GOT3 (cell line): ENCODE measurements around the gene ELMO1.
A peak's percentile ranks its signal among the peaks of the same experiment; 100 is the strongest.

Experiments used
- DNase-seq: peaks from one replicate; lab custom pipeline; 2025; ENCODE audit warnings: mixed read lengths; lab: John Stamatoyannopoulos, UW

The ELMO1 gene

DNA sequence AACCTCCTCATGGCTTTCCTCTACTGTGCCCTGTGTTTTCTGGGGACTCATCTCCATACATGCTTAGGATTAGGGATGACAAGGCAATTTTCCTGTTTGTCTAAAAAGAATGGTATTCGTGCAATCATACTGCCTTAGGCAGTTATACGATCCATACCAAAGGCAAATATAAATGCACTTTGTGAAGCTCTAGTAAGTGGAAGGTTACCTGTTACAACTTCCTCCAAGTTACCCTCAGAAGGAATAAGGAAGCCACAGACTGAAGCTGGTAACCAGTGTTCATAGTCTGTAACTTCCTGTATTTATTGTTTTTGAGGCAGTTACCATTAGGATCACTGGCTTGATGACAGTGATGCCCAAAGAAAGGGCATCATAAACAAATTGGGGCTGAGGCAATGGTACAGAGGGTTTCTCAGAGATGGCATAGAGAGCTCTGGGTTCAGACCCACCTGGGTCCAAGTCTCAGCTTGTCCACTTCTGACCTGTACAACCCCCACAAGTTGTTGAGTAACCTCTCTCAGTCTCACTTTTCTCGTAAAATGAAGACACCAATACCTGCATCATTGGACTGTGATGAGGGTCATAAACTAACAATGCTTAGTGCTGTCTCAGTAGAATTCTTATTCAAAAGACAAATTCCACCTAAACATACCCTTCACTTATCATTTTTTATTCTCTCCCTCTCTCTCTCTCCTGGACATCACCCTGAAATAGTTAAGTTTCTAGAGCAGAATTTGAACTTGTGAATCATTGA lies 138.2 kb downstream of the ELMO1 start:
- DNase-seq = no peak

GRCh38 chr7:37309493-37309892 lies 139.2 kb downstream of the ELMO1 start:
- DNase-seq = no peak

DNA sequence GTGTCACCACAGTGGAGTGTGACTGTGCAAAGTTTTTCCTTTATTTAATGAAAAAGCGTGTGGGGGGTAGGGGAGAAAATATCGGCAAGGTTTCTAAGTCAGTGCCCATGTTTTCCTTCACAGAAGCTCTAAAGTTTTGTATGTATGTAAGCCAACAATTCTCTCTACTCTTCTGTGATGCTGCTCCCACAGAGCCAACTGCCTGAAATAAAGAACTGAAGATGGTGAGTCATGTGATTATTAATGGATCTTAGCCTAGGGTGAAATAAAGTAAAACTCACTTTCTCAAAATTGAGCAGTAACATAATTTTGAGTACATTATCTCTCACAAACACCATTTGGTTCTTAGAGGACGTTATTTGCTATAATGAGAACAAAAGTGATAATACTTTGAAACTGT lies 143.7 kb downstream of the ELMO1 start:
- no peak for DNase-seq

GRCh38 chr7:37297546-37297945 lies 151.1 kb downstream of the ELMO1 start:
- no peak for DNase-seq

DNA sequence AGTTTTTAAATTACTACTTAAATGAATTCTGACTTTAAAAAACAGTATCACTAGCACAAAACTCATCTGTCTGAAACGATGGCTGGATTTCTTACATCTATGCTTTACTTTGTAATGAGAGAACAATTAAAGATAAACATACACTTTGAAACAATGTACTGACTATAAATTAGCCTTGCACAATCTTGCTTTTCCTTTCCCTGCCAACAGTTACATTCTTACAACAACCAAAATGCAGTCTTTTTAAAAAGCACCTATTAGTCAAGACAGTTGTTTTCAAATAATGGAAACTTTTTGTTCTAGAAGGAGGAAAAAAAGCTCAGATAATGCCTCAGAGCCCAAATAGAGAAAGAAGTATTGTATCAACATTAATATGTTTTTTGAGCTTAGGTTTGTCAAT lies 153.3 kb downstream of the ELMO1 start:
- no peak for DNase-seq

- DNase-seq = no peak
Measured at GRCh38 chr7:37290731-37291130, 157.9 kb downstream of the ELMO1 start.

DNA sequence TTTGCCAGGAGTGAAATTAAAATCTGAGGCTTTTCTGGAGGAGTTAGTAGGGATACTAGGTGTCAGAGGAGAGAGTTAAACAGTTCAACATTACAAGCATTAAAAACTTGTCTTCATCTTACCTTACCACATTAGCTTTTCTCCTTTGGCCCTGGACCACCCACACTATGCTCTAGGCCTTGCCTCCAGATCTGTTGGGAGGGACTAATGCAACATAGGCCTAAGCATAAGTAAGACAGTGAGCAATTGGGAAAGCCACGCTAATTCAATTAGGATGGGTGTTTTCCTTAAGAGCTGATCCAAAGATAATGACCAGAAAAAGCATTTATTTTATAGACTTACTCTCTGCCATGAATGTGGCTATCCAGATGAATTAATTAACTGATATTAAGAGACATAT lies 158.9 kb downstream of the ELMO1 start:
- no peak for DNase-seq

- no peak for DNase-seq
Measured at GRCh38 chr7:37289367-37289766, 159.3 kb downstream of the ELMO1 start.

GRCh38 chr7:37287131-37287855 lies 161.4 kb downstream of the ELMO1 start:
- no peak for DNase-seq

DNA sequence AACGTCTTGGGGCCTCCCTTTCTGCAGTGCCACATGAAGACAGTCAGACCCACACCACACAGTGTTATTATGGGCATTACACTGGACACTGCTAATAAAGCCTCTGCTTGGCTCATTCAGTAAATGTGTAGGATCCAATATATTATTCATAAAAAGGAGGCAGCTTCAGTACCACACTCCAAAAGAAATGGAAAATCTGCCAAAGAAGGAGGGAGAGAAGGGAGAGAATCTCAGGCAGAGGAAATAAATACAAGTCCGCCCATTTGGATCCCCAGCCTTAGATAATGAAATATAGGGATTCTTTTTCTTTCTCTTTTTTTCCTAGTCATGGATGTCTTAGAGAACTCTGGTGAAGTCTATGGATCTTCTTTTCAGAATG lies 162.2 kb downstream of the ELMO1 start:
- DNase-seq = no peak

DNA sequence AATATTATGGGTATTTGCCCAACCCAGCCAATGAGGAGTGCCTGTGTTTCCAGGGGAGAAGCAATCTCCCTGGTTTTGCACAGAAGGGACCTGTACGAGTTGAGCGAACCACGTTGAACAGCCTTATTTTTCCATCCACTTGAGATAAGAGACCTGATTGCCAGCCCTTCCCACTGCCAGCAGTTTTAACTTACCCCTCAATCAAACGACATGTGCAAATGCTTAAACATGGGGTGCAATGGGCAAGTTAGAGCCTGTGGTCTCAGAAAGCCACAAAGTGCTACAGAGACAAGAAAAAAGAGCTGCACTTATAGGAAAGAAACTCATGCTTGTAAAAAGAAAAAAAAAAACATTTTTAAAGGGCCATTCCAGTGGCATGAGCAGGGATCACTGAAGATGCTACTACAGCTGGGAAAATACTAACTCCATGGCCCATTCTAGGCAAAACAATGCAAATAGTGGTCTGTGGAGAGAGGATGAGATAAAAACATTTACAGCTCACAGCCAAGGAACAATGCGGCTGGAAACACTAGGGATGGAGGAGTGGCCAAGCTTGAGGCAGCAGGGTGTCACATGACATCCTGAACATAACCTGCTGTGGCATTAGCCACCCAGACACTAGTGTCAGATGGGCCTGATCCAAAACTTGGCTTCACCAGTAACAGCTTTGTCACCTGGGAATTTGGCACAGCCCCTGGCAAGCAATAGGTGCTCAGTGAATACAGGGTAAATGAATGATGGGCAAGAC lies 162.8 kb downstream of the ELMO1 start:
- DNase-seq = no peak

- DNase-seq = peak; percentile 22
Measured at GRCh38 chr7:37284805-37285231, 163.8 kb downstream of the ELMO1 start.

DNA sequence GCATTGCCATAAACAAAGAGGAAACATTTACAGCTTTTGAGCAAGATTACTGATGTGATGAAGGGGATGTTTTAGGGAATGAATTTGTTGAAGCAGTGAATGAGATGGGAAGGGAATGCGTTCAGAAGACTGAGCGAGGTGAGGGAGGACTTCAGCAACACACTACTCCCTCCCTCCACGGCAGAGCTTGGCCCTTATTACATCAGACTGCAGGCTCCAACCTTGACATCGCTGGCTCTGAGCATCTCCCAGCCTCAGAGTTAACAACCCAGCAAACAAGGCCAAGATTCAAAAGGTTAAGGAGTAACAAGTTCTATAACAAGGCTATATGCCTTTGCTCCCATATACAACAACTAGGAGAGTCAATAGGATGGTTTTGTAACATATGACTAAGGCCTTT lies 164.4 kb downstream of the ELMO1 start:
- DNase-seq = no peak

DNA sequence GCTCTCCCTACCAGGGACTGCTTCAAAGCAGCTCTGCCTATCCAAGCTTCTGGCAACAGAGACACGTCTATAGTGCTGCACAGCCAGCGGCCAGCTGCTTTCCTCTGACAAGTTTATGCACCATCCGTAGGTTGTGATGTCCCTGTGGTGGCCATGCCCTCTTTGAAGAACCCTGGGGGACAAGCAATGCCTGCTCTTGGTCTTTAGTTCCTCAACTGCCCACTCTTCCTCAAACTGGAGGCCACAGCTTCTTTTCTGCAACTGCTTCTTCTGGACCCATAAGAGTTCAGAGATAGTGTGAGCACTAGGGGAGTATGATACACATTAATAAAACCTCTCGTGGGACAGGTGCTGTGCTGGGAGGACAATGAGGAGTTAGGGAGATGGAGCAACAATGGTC lies 164.9 kb downstream of the ELMO1 start:
- DNase-seq = no peak

DNA sequence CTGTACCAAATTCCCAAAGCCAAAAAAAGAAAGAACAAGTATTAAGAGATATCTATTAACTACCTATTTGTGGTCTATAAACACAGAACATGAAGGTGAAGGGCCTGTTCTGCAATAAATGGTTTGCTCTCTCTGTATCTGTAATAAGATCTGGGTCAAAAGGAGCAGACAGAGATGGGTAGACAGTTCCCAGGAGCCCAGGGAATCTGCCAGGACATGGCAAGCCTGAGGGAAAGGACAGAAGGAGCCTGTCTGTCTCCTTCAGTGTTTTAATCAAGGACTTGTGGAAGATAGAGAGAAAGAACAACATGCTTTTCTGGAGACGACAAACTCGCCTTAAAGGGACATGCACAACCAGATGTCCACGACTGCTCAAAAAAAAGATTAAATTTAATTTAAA lies 165.7 kb downstream of the ELMO1 start:
- no peak for DNase-seq

GRCh38 chr7:37282093-37282444 lies 166.6 kb downstream of the ELMO1 start:
- DNase-seq = no peak

DNA sequence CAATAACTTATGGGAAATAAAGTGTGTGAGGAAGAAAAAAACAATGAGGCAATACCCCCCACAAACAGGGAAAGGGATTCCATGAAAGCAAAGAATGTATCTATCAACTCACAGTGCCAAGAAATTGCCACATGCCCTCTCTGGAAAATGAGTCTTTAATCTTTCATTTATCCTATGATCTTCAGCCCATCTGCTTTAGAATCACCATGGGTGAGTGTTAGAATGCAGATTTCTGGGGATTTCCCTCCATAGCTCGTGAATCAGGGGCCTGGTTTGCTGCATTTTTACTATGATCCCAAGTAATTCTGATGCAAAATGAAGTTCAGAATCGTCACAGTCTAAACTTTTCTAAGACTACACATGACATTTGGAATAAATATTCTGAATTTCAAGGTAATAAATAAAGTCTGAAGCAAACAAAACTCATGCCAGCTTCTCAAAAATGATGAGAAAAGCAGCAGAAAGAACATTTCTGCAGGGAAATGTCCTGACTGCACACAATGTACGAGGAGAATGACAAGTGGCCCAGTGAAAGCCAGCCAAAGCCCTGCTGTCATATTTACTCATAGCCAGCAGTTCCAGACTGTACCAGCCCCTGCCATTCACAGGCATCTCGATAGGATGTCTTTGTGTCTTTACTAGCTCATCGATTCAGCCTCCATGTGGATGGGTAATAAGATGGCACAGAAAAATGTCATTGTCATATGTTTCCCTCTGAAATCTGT lies 167.1 kb downstream of the ELMO1 start:
- DNase-seq = no peak

GRCh38 chr7:37277513-37277912 lies 171.2 kb downstream of the ELMO1 start:
- DNase-seq = no peak

- DNase-seq = no peak
Measured at GRCh38 chr7:37275078-37275710, 173.5 kb downstream of the ELMO1 start.

GRCh38 chr7:37273891-37274290 lies 174.8 kb downstream of the ELMO1 start:
- no peak for DNase-seq

DNA sequence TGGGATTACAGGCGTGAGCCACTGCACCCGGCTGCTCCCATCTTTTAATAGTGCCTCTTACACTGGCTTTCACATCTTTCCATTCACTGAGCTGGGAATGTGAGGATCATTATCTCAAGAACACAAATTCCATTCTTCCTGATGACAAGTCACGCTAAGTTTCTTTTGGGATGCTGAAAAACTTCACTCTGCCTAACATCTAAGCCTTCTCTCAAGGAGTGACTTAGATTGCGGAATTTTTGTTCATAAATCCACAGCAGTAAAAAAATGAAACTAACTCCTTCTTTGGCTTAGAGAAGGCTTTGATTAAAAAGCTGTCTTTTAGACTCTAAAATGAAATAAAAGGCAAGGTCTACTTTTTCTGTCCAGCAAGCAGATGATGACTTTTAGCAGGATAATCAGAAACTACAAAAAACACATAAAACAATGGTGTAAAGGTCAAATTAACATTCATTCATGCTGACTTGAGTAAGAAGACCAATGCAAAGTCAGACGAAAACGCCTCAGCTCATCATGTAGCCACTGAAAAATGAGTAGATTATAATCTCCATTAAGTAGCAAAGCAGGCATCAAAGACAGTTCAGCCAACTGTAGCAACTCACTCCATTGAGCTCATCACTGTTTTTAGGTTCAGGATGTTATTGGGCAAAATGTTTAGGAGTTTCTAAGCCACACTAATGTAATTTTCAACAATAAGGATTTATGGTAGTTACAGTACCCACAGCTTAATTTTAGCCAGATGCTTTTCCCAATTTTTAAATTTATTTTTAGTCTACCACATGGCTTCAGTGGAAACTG lies 178.8 kb downstream of the ELMO1 start:
- DNase-seq = no peak
